Esophagus (tissue), 2 donors: ENCODE measurements around the gene SLC2A10. TPM values are rescaled to one million over a fixed set of nuclear protein-coding genes. Genes with fewer than 3 reads are reported as not detected.

Experiments
- H3K27ac ChIP-seq, 2 donors: one replicate each; pipeline ENCODE4 v1.5.1; 2013; ENCODE audit warnings: low read depth in 2 of 2, mild to moderate bottlenecking in 2 of 2, inconsistent platforms in 1 of 2, low read length in 1 of 2, moderate library complexity in 1 of 2
- H3K27me3 ChIP-seq, 2 donors: one replicate each; pipeline ENCODE4 v1.6.1; 2013; ENCODE audit warnings: low read length in 2 of 2, control low read depth in 1 of 2, mild to moderate bottlenecking in 1 of 2; ENCODE audit not compliant: insufficient read depth in 2 of 2, control insufficient read depth in 1 of 2
- H3K36me3 ChIP-seq, 2 donors: one replicate each; pipeline ENCODE4 v1.6.1; 2013; ENCODE audit warnings: low read length in 1 of 2; ENCODE audit not compliant: control insufficient read depth in 2 of 2, insufficient read depth in 2 of 2
- H3K4me1 ChIP-seq, 2 donors: one replicate each; pipeline ENCODE4 v1.6.1; 2013; ENCODE audit warnings: low read length in 1 of 2; ENCODE audit not compliant: control insufficient read depth in 2 of 2, insufficient read depth in 2 of 2
- H3K4me3 ChIP-seq, 2 donors: one replicate each; pipeline ENCODE4 v1.5.1; 2013; ENCODE audit warnings: low read length in 2 of 2, mild to moderate bottlenecking in 2 of 2, low read depth in 1 of 2, moderate library complexity in 1 of 2
- H3K9me3 ChIP-seq, 2 donors: one replicate each; pipeline ENCODE4 v1.6.1; 2013; ENCODE audit warnings: mild to moderate bottlenecking in 2 of 2, low read depth in 1 of 2, low read length in 1 of 2, moderate library complexity in 1 of 2; ENCODE audit not compliant: control insufficient read depth in 2 of 2, insufficient read depth in 1 of 2
- WGBS, 2 donors: extraction: QIAGEN DNeasy Blood & Tissue Kit; methylation state at CpG; one replicate each; pipeline ENCODE4 v1.1.7; 2013; 5-methylcytosine and 5-hydroxymethylcytosine counted together
- polyA plus RNA-seq, 2 donors: library from polyadenylated mRNA; stranded (reverse); fragments of 200-250 nt; gene quantifications; one replicate each; pipeline ENCODE4 v1.2.3, GENCODE V29; 2013
- donor health status: healthy with polysubstance abuse.
- donor health status: Bipolar disorder and iron deficiency.

Gene SLC2A10
- 1 to 10 TPM; 2.6 to 5.4 TPM for polyA plus RNA-seq

DNA sequence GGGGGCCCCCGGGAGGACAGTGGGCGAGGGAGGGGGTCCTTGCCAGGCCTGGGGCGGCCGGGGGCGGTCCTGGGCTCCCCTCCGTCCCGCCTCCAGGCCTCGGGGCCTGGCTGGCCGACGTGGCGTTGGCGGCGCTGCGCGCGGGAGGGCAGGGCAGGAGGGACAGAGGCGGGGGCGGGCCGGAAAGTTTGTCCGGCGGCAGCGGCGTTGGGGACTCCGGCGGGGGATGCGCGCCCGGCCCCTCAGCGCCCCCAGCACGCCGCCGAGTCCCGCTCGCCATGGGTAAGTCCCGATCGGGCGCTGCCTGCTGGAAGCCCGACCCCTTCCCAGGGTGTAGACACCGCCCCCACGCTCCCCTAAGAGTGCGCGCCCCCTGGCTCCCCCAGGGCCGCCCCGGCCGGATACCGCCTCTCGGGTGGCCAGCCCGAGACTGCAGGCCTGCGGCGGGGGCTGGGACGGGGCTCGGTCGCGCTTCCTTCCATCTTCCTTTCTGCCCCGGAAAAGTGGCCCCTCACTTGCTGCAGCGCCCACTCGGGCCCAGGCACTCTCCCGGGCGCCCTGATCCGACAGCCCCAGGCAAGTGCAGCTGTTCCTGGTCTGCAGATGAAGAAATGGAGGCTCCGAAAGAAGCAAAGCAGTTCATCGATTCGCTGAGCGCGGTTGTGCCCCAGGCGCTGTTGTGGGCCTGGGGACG lies at the start of gene SLC2A10:
TSS of gene SLC2A10 (plus strand) at position 191 of the 694 bp plus-strand sequence. CDS start at position 279, 88 bp downstream.
- peak within 1 kb of the TSS; percentile 60 to 81 for H3K27ac ChIP-seq
- H3K4me3 ChIP-seq: peak within 1 kb of the TSS; percentile 49 to 65
- WGBS, 2 donors: 2% methylated on average over 51 to 67 of the region's 67 CpGs
- H3K9me3 ChIP-seq: no peaks in the 10 kb centered on the region
- H3K36me3 ChIP-seq: no peaks in the 10 kb centered on the region
- peaks cover 2 to 12% of the 10 kb centered on the region in 2 donors for H3K4me1 ChIP-seq
- no peaks in the 10 kb centered on the region for H3K27me3 ChIP-seq

GRCh38 chr20:46660487-46660886 lies 49.0 kb upstream of the SLC2A10 start:
- no peaks in the 10 kb centered on the region for H3K4me1 ChIP-seq
- no peak overlapping the region for H3K27ac ChIP-seq
- no peaks in the 10 kb centered on the region for H3K36me3 ChIP-seq
- WGBS, 2 donors: 83 to 85% methylated on average over 4 of the region's 4 CpGs
- H3K27me3 ChIP-seq: no peaks in the 10 kb centered on the region
- no peak overlapping the region for H3K4me3 ChIP-seq
- H3K9me3 ChIP-seq: no peaks in the 10 kb centered on the region

- no peak overlapping the region for H3K27ac ChIP-seq
- no peaks in the 10 kb centered on the region for H3K9me3 ChIP-seq
- no peaks in the 10 kb centered on the region for H3K36me3 ChIP-seq
- 96 to 98% methylated on average over 1 of the region's 1 CpG for WGBS, 2 donors
- H3K4me3 ChIP-seq: no peak overlapping the region
- no peaks in the 10 kb centered on the region for H3K27me3 ChIP-seq
- H3K4me1 ChIP-seq: no peaks in the 10 kb centered on the region
These were observed 47.8 kb upstream of the SLC2A10 start for GRCh38 chr20:46661659-46662058.

DNA sequence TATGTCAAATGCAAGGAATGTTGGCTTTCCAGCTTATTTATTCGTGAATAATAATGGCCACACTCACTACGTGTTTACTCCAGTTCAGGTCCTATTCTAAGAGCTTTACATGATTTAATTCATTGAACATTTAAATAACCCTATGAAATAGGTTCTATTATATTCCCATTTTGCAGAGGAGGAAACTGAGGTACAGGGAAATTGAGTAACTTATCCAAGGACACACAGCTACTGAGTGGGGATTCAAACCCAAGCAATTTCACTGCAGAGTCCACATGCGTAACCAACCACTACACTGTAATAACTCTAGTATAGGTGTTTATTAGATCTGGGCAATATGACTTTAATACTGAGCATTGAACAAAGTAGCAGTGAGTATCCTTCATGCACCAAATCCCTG lies 45.9 kb upstream of the SLC2A10 start:
- WGBS, 2 donors: 90 to 97% methylated on average over 3 of the region's 3 CpGs
- no peaks in the 10 kb centered on the region for H3K36me3 ChIP-seq
- no peaks in the 10 kb centered on the region for H3K27me3 ChIP-seq

GRCh38 chr20:46665602-46666001 lies 43.8 kb upstream of the SLC2A10 start:
- Histone ChIP-seq H3K9me3 (peaks cover 2 to 3% of the 10 kb centered on the region in 2 donors), H3K27me3 (no peaks in the 10 kb centered on the region), H3K4me3 (no peak overlapping the region), H3K27ac (no peak overlapping the region), H3K36me3 (no peaks in the 10 kb centered on the region), H3K4me1 (no peaks in the 10 kb centered on the region)
- 82 to 84% methylated on average over 3 of the region's 3 CpGs for WGBS, 2 donors

More for the DNA sequence above, 45.9 kb upstream of the SLC2A10 start:
- no peaks in the 10 kb centered on the region for H3K4me1 ChIP-seq
- no peaks in the 10 kb centered on the region for H3K9me3 ChIP-seq
- no peak overlapping the region for H3K4me3 ChIP-seq
- H3K27ac ChIP-seq: no peak overlapping the region

DNA sequence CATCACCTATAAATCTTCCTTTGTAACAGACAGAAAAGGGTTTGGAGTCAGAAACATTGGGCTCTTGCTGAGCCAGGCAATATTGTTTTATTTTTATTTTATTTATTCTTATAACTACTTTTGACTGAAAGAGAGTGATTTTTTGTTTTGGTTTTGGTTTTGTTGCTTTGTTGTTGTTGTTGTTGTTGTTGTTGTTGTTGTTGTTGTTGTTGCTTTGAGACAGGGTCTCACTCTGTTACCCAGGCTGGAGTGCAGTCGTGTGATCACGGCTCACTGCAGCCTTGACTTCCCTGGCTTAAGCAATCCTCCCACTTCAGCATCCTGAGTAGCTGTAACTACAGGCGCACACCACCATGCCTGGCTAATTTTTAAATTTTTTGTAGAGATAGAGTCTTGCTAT lies 43.1 kb upstream of the SLC2A10 start:
- Histone ChIP-seq H3K4me1 (no peaks in the 10 kb centered on the region), H3K9me3 (peaks cover 2 to 3% of the 10 kb centered on the region in 2 donors), H3K27me3 (no peaks in the 10 kb centered on the region), H3K36me3 (no peaks in the 10 kb centered on the region), H3K4me3 (no peak overlapping the region), H3K27ac (no peak overlapping the region)
- 94 to 96% methylated on average over 3 of the region's 3 CpGs for WGBS, 2 donors

GRCh38 chr20:46666818-46667515 lies 42.5 kb upstream of the SLC2A10 start:
- peaks cover 2 to 3% of the 10 kb centered on the region in 2 donors for H3K9me3 ChIP-seq
- 79 to 80% methylated on average over 6 of the region's 6 CpGs for WGBS, 2 donors

GRCh38 chr20:46670228-46670584 lies 39.2 kb upstream of the SLC2A10 start:
- H3K9me3 ChIP-seq: peaks cover 2 to 6% of the 10 kb centered on the region in 2 donors
- H3K4me1 ChIP-seq: no peaks in the 10 kb centered on the region
- H3K36me3 ChIP-seq: no peaks in the 10 kb centered on the region
- H3K27ac ChIP-seq: no peak overlapping the region
- no peak overlapping the region for H3K4me3 ChIP-seq
- no peaks in the 10 kb centered on the region for H3K27me3 ChIP-seq
- WGBS, 2 donors: 80 to 92% methylated on average over 2 of the region's 2 CpGs

More at GRCh38 chr20:46666818-46667515, 42.5 kb upstream of the SLC2A10 start:
- Histone ChIP-seq H3K27ac (no peak overlapping the region), H3K4me1 (no peaks in the 10 kb centered on the region), H3K36me3 (no peaks in the 10 kb centered on the region), H3K27me3 (no peaks in the 10 kb centered on the region), H3K4me3 (no peak overlapping the region)

DNA sequence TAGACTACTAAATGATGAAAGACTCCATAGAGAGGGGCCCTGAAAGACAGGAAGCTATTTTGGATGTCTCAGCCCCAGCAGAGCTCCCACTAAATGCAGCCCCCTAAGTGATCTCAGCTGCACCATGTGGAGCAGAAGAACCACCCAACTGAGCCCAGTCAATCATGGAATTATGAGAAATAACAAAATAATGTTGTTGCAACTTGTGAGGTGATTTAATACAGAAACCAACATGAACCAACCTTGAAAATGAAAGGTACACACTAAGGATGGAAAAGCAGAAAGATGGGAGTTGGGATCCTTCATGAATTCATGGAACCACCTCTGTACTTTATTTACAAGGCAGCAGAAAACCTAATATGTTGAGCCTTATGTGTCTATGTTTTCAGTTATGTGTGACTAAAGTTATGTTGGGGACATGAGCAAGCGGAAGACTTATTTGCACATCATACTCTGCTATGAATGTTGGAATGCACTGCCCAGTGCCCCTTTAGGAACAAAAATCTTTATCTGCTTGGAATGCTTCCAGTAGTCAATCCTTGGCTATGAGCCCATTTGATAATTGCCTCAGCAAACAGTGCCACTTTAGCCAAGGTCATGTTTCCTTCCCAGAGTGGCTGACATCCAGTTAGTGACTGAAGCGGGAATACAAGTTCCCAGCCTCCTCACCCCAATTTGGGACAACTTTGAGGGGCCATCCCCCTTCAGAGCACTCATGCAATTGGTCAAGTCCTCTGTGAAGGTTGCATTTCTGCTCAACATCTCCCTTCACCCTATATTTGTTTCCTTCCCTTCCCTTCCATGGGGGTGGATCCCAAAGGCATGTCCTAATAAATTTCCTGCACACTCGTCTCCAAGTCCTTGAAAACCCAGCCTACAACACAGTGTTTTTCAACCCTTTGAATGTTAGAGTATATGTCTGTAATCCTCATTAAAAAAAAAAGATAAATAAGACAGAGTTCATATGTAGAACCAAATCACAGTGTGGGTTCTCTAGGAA lies 38.6 kb upstream of the SLC2A10 start:
- 73 to 79% methylated on average over 3 of the region's 3 CpGs for WGBS, 2 donors
- H3K4me3 ChIP-seq: no peak overlapping the region

More for the DNA sequence above, 38.6 kb upstream of the SLC2A10 start:
- no peaks in the 10 kb centered on the region for H3K27me3 ChIP-seq
- no peaks in the 10 kb centered on the region for H3K4me1 ChIP-seq
- peaks cover 2 to 6% of the 10 kb centered on the region in 2 donors for H3K9me3 ChIP-seq
- H3K27ac ChIP-seq: no peak overlapping the region
- H3K36me3 ChIP-seq: no peaks in the 10 kb centered on the region
